Measurements from ENCODE around the gene ATP6V0C. TPM values are rescaled to one million over a fixed set of nuclear protein-coding genes. Genes with fewer than 3 reads are reported as not detected.

ATP6V0C gene
- total RNA-seq, 1 donor from 2014 or later, result 91.4 TPM

- peak; percentile 89 for DNase-seq
- no peak for TF ChIP-seq CTCF (IDR thresholded peaks at IDR 0.05)
- CTCF ChIA-PET, result interaction anchor here (0.9 to 1.4 kb wide), 2 partner anchors 13 to 45 kb away, joined by 3 read pairs; no protein-coding TSS in a partner anchor
- Mint-ChIP-seq H3K4me3 (peak within 1 kb of the TSS; percentile 83), H3K9me3 (no peaks in the 10 kb centered on the region), H3K27me3 (peaks cover 10% of the 10 kb centered on the region), H3K36me3 (ENCODE audit: low read depth) (no peaks in the 10 kb centered on the region), H3K27ac (no peak within 1 kb of the TSS), H3K4me1 (peaks cover 25% of the 10 kb centered on the region)
- POLR2A ChIA-PET, result interaction anchor here (0.6 to 2.3 kb wide), 12 partner anchors 12 to 510 kb away, joined by 3 to 18 read pairs (median 4); partner anchors contain the start of genes AMDHD2, PGP, RPS2 and TEDC2
- ATAC-seq (ENCODE audit: low read depth), result peak; percentile 79
- intact Hi-C loops (cut with micrococcal nuclease), result loop anchor here (1.0 to 2.0 kb wide), 4 partner anchors 12 to 135 kb away; partner anchors contain the start of genes ABCA3, CCNF and TEDC2
Observed at GRCh38 chr16:2474877-2475412, 38.8 kb upstream of the ATP6V0C start, which contains the start of gene TBC1D24. TBC1D24 (plus strand) TSS chr16:2475127; CDS start chr16:2496149, 21,022 bp downstream.

- TF ChIP-seq CTCF (IDR thresholded peaks at IDR 0.05), result no peak
- ATAC-seq (ENCODE audit: low read depth) (peak; percentile 41), DNase-seq (no peak)
- H3K9me3 Mint-ChIP-seq, result no peaks in the 10 kb centered on the region
- intact Hi-C loops (cut with micrococcal nuclease), result loop anchor here (1.0 to 2.0 kb wide), 2 partner anchors 47 to 135 kb away; partner anchors contain the start of genes ABCA3 and CCNF
- no peak overlapping the region for H3K27ac Mint-ChIP-seq
- no peaks in the 10 kb centered on the region for H3K36me3 Mint-ChIP-seq (ENCODE audit: low read depth)
- H3K27me3 Mint-ChIP-seq, result peaks cover 4% of the 10 kb centered on the region
- H3K4me3 Mint-ChIP-seq, result peak overlapping the region; percentile 64
- ChIA-PET POLR2A (interaction anchor here (0.7 to 2.3 kb wide), 11 partner anchors 11 to 511 kb away, joined by 3 to 18 read pairs (median 5); partner anchors contain the start of genes AMDHD2, PGP, RPS2 and TEDC2), CTCF (interaction anchor here (0.9 to 1.4 kb wide), 2 partner anchors 12 to 46 kb away, joined by 3 read pairs; no protein-coding TSS in a partner anchor)
- peaks cover 18% of the 10 kb centered on the region for H3K4me1 Mint-ChIP-seq
Observed at GRCh38 chr16:2475413-2476344, 38.1 kb upstream of the ATP6V0C start.

GRCh38 chr16:2476345-2476720 lies 37.4 kb upstream of the ATP6V0C start:
- no peak for DNase-seq
- no peak for TF ChIP-seq CTCF (IDR thresholded peaks at IDR 0.05)
- POLR2A ChIA-PET, result no interaction called here
- no peak for ATAC-seq (ENCODE audit: low read depth)
- Mint-ChIP-seq H3K4me3 (peak overlapping the region; percentile 61), H3K27me3 (peaks cover 4% of the 10 kb centered on the region), H3K9me3 (no peaks in the 10 kb centered on the region), H3K27ac (peak overlapping the region; percentile 12), H3K4me1 (peaks cover 18% of the 10 kb centered on the region), H3K36me3 (ENCODE audit: low read depth) (no peaks in the 10 kb centered on the region)
- CTCF ChIA-PET, result no interaction called here
- intact Hi-C loops (cut with micrococcal nuclease), result no loop called here

GRCh38 chr16:2476741-2477140 lies 37.0 kb upstream of the ATP6V0C start:
- Mint-ChIP-seq H3K27ac (peak overlapping the region; percentile 12), H3K36me3 (ENCODE audit: low read depth) (no peaks in the 10 kb centered on the region), H3K4me3 (peak overlapping the region; percentile 61), H3K4me1 (peaks cover 18% of the 10 kb centered on the region), H3K9me3 (no peaks in the 10 kb centered on the region), H3K27me3 (peaks cover 4% of the 10 kb centered on the region)
- ChIA-PET CTCF (no interaction called here), POLR2A (no interaction called here)
- ATAC-seq (ENCODE audit: low read depth) (no peak), DNase-seq (no peak)
- no peak for TF ChIP-seq CTCF (IDR thresholded peaks at IDR 0.05)
- intact Hi-C loops (cut with micrococcal nuclease), result no loop called here

GRCh38 chr16:2477327-2477726 lies 36.4 kb upstream of the ATP6V0C start:
- TF ChIP-seq CTCF (IDR thresholded peaks at IDR 0.05), result no peak
- ChIA-PET POLR2A (interaction anchor here (1.1 kb wide), 1 partner anchor 18 kb away, joined by 3 read pairs; the partner anchor contains the start of gene TEDC2), CTCF (no interaction called here)
- Mint-ChIP-seq H3K27ac (peak overlapping the region; percentile 11), H3K4me3 (no peak overlapping the region), H3K9me3 (no peaks in the 10 kb centered on the region), H3K27me3 (peaks cover 4% of the 10 kb centered on the region), H3K36me3 (ENCODE audit: low read depth) (no peaks in the 10 kb centered on the region), H3K4me1 (peaks cover 17% of the 10 kb centered on the region)
- ATAC-seq (ENCODE audit: low read depth), result no peak
- no peak for DNase-seq
- intact Hi-C loops (cut with micrococcal nuclease), result no loop called here

Data from activated B cell treated with CpG ODN at 0.5 μM for 24 hours (primary cell).